ENCODE data around the gene PIH1D1. TPM values are rescaled to one million over a fixed set of nuclear protein-coding genes. Genes with fewer than 3 reads are reported as not detected.
A peak's percentile ranks its signal among the peaks of the same experiment; 100 is the strongest.

The PIH1D1 gene
- total and polyA plus RNA-seq, 2 donors (not counting 3 experiments of a cell fraction or from before 2014, with no cell fraction given): 83.2 to 86.9 TPM

DNA sequence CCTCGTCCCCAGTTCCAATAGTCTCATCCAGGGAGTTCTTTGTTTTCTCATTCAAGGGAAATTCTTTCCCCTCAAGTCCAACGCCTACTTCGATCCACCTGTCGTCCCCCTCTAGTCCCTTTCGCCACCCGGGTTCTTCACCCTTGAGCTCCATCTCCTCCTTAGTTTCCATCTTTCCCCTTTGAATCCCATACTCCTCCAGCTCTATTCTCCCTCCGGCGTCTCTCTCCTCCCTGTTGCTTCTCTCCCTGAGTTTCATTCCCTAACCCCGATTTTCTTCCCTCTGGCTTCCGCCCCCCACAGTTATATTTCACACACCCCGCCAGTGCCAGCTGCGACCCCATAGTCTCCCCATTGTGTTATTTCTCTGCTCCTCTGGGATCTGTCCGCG is 9.7 kb downstream of the PIH1D1 start:
- H3K4me1 ChIP-seq (ENCODE audit: control insufficient read depth, extremely low read depth, insufficient read depth, low read length): no peaks in the 10 kb centered on the region
- no peak overlapping the region for H3K9ac ChIP-seq (replicated peaks; ENCODE audit: extremely low read depth, insufficient read depth, low read length)
- no peaks in the 10 kb centered on the region for H3K9me3 ChIP-seq (replicated peaks; ENCODE audit: control insufficient read depth, insufficient read depth, low read length)
- ChIA-PET POLR2A (no interaction called here), CTCF (interaction anchor here (1.0 to 2.8 kb wide), 4 partner anchors 16 to 63 kb away, joined by 3 to 11 read pairs (median 7); partner anchors contain the start of gene GFY)
- no peaks in the 10 kb centered on the region for H4K20me1 ChIP-seq (replicated peaks; ENCODE audit: control insufficient read depth, extremely low read depth, insufficient read depth, low read length)
- dilution Hi-C loops (cut with MboI; ENCODE audit: extremely low pct_ligation_motif_present, low sequenced_read_pairs) (no loop called here), intact Hi-C loops (cut with micrococcal nuclease) (no loop called here)
- no peak overlapping the region for H3K4me3 ChIP-seq (replicated peaks in 1 of 3; ENCODE audit: insufficient read depth in 1 of 3, low read depth in 1 of 3, low read length in 3 of 3)
- TF ChIP-seq EZH2 (IDR thresholded peaks at IDR 0.05; ENCODE audit: borderline replicate concordance, low read depth, low read length, severe bottlenecking): peak; percentile 41
- no peak for TF ChIP-seq POLR2A (IDR thresholded peaks at IDR 0.05; ENCODE audit: low read depth, low read length)
- peaks cover 43 to 51% of the 10 kb centered on the region in 2 experiments for H3K27me3 ChIP-seq (ENCODE audit: control insufficient read depth in 2 of 2, insufficient read depth in 2 of 2, low read length in 2 of 2)
- no TSS peak for BruUV-seq (replicated peaks)
- FAIRE-seq (no peak), DNase-seq (ENCODE audit: low read depth, low spot score) (no peak)
- H3K4me2 ChIP-seq (ENCODE audit: insufficient read depth, low read length): no peak overlapping the region
- H2AFZ ChIP-seq (ENCODE audit: low read depth, low read length): no peak overlapping the region
- no peaks in the 10 kb centered on the region for H3K9me1 ChIP-seq (replicated peaks; ENCODE audit: control insufficient read depth, extremely low read depth, insufficient read depth, low read length)
- H3K79me2 ChIP-seq (ENCODE audit: control insufficient read depth, insufficient read depth, low read length): no peaks in the 10 kb centered on the region
- H3K36me3 ChIP-seq (ENCODE audit: control insufficient read depth in 2 of 2, extremely low read depth in 1 of 2, insufficient read depth in 2 of 2, low read length in 2 of 2): no peaks in the 10 kb centered on the region
- H3K27ac ChIP-seq (ENCODE audit: insufficient read depth, low read depth, low read length): no peak overlapping the region

DNA sequence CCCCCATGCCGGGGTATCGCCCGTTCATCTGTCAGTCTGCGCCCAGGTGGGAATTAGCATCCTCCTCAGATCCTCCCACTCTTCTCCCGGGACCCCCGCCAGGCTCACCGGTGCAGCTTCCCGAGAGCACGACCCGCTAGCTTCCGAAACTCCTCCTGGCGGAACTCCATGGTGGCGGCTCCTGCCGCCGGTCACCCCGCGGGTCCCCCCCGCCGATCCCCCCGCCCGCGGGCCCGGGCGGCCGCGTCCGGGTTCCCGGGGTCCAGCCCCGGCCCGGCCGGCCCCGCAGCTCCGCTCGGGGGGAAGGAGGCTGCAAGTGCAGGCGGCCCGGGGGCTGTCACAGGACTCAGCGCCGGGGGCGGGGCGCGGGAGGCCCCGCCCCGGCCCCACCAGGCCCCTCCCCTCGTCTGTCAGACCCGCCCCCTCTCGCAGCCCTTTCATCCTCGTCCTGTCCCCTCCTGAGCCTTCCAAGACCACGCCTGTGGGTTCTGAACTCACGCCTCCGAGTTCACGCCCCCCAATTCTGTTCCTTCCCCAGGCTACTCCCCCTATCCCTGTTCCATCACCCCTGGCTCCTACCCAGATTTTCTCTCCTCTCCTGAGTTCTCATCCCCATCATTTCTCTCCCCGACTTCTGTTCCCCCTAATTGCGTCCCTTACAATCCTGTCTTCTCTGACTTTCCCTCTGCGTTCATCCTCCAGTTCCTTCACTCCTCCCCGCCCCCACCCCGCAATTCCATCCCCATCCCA is 10.2 kb downstream of the PIH1D1 start, which contains the start of gene SLC17A7:
Gene SLC17A7, minus strand, starts transcription at position 318 of the 750 bp plus-strand sequence. Its CDS starts 148 bp downstream, at position 170.
- FAIRE-seq (no peak), DNase-seq (ENCODE audit: low read depth, low spot score) (no peak)
- H4K20me1 ChIP-seq (replicated peaks; ENCODE audit: control insufficient read depth, extremely low read depth, insufficient read depth, low read length): no peaks in the 10 kb centered on the region
- H3K36me3 ChIP-seq (ENCODE audit: control insufficient read depth in 2 of 2, extremely low read depth in 1 of 2, insufficient read depth in 2 of 2, low read length in 2 of 2): no peaks in the 10 kb centered on the region
- peaks cover 2% of the 10 kb centered on the region for H3K4me1 ChIP-seq (ENCODE audit: control insufficient read depth, extremely low read depth, insufficient read depth, low read length)
- no peak within 1 kb of the TSS for H3K9ac ChIP-seq (replicated peaks; ENCODE audit: extremely low read depth, insufficient read depth, low read length)
- H3K79me2 ChIP-seq (ENCODE audit: control insufficient read depth, insufficient read depth, low read length): no peaks in the 10 kb centered on the region
- no peaks in the 10 kb centered on the region for H3K9me3 ChIP-seq (replicated peaks; ENCODE audit: control insufficient read depth, insufficient read depth, low read length)
- CTCF ChIA-PET: interaction anchor here (1.0 to 2.8 kb wide), 3 partner anchors 16 to 78 kb away, joined by 3 to 7 read pairs (median 3); partner anchors contain the start of genes DKKL1 and GFY
- no TSS peak for BruUV-seq (replicated peaks)
- TF ChIP-seq GATA2 (IDR thresholded peaks at IDR 0.05; ENCODE audit: insufficient read depth, insufficient read length, low read depth, low read length): no peak
- TF ChIP-seq, protein P1, sequence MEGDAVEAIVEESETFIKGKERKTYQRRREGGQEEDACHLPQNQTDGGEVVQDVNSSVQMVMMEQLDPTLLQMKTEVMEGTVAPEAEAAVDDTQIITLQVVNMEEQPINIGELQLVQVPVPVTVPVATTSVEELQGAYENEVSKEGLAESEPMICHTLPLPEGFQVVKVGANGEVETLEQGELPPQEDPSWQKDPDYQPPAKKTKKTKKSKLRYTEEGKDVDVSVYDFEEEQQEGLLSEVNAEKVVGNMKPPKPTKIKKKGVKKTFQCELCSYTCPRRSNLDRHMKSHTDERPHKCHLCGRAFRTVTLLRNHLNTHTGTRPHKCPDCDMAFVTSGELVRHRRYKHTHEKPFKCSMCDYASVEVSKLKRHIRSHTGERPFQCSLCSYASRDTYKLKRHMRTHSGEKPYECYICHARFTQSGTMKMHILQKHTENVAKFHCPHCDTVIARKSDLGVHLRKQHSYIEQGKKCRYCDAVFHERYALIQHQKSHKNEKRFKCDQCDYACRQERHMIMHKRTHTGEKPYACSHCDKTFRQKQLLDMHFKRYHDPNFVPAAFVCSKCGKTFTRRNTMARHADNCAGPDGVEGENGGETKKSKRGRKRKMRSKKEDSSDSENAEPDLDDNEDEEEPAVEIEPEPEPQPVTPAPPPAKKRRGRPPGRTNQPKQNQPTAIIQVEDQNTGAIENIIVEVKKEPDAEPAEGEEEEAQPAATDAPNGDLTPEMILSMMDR (IDR thresholded peaks at IDR 0.05; ENCODE audit: extremely low read depth in 1 of 2, insufficient read depth in 1 of 2, low read depth in 1 of 2, low read length in 2 of 2): no peak
- TF ChIP-seq POLR2A (IDR thresholded peaks at IDR 0.05; ENCODE audit: low read depth, low read length): no peak
- TF ChIP-seq EZH2 (IDR thresholded peaks at IDR 0.05; ENCODE audit: borderline replicate concordance, low read depth, low read length, severe bottlenecking): peak; percentile 75
- TF ChIP-seq, protein P2, sequence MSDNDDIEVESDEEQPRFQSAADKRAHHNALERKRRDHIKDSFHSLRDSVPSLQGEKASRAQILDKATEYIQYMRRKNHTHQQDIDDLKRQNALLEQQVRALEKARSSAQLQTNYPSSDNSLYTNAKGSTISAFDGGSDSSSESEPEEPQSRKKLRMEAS (IDR thresholded peaks at IDR 0.05; ENCODE audit: insufficient read depth, insufficient read length): no peak
- no peak for TF ChIP-seq FOS (IDR thresholded peaks at IDR 0.05; ENCODE audit: borderline replicate concordance, insufficient read depth, low read length)
- no peak within 1 kb of the TSS for H3K4me3 ChIP-seq (replicated peaks in 1 of 3; ENCODE audit: insufficient read depth in 1 of 3, low read depth in 1 of 3, low read length in 3 of 3)
- no peak within 1 kb of the TSS for H3K27ac ChIP-seq (ENCODE audit: insufficient read depth, low read depth, low read length)
- H2AFZ ChIP-seq (ENCODE audit: low read depth, low read length): peak within 1 kb of the TSS; percentile 96
- no peaks in the 10 kb centered on the region for H3K9me1 ChIP-seq (replicated peaks; ENCODE audit: control insufficient read depth, extremely low read depth, insufficient read depth, low read length)
- no peak within 1 kb of the TSS for H3K4me2 ChIP-seq (ENCODE audit: insufficient read depth, low read length)
- intact Hi-C loops (cut with micrococcal nuclease) (no loop called here), dilution Hi-C loops (cut with MboI; ENCODE audit: extremely low pct_ligation_motif_present, low sequenced_read_pairs) (no loop called here)
- peaks cover 47 to 57% of the 10 kb centered on the region in 2 experiments for H3K27me3 ChIP-seq (ENCODE audit: control insufficient read depth in 2 of 2, insufficient read depth in 2 of 2, low read length in 2 of 2)
- POLR2A ChIA-PET: no interaction called here

All from endothelial cell of umbilical vein (primary cell).